Kidney (tissue), 14 donors: ENCODE measurements around the gene KRT73. TPM values are rescaled to one million over a fixed set of nuclear protein-coding genes. Genes with fewer than 3 reads are reported as not detected.

Source experiments
- DNase-seq, 5 donors: peaks; one replicate each; pipeline ENCODE4 v3.0.0-alpha.2; 2013 to 2020
- FAIRE-seq: peaks from 2 replicates; lab custom pipeline; 2012; peaks lifted over from hg19 to GRCh38; lab: Jason Lieb, UNC
- H3K27ac ChIP-seq, 2 donors: one replicate each; pipeline ENCODE4 v1.7.0; 2013; ENCODE audit warnings: low read depth in 2 of 2, low read length in 2 of 2, inconsistent platforms in 1 of 2
- H3K27me3 ChIP-seq: one replicate; pipeline ENCODE4 v1.7.1; 2013; ENCODE audit warnings: low read length, inconsistent platforms; ENCODE audit not compliant: control insufficient read depth, insufficient read depth
- H3K36me3 ChIP-seq, 3 donors: one replicate each; pipeline versions ENCODE4 v1.7.0 to v1.7.1; 2013; ENCODE audit warnings: low read length in 3 of 3, control low read depth in 1 of 3, inconsistent platforms in 1 of 3; ENCODE audit not compliant: insufficient read depth in 3 of 3, control insufficient read depth in 2 of 3
- H3K4me1 ChIP-seq, 3 donors: one replicate each; pipeline versions ENCODE4 v1.7.0 to v1.7.1; 2013; ENCODE audit warnings: low read length in 3 of 3, inconsistent platforms in 1 of 3, low read depth in 1 of 3; ENCODE audit not compliant: control insufficient read depth in 2 of 3, insufficient read depth in 2 of 3
- H3K4me3 ChIP-seq, 3 donors: one replicate each; pipeline versions ENCODE4 v1.7.0 to v1.8.1; 2013; ENCODE audit warnings: low read length in 3 of 3, control low read depth in 1 of 3, inconsistent platforms in 1 of 3
- H3K9ac ChIP-seq, 3 donors: one replicate each; pipeline versions ENCODE4 v1.7.0 to v1.7.1; 2013; ENCODE audit warnings: low read length in 3 of 3, control low read depth in 1 of 3, inconsistent platforms in 1 of 3
- H3K9me3 ChIP-seq, 3 donors: one replicate each; pipeline versions ENCODE4 v1.7.0 to v1.7.1; 2013; ENCODE audit warnings: low read length in 3 of 3, control low read depth in 1 of 3, inconsistent platforms in 1 of 3; ENCODE audit not compliant: control insufficient read depth in 2 of 3, insufficient read depth in 1 of 3
- CTCF ChIP-seq: IDR thresholded peaks from 3 replicates; pipeline ENCODE4 v1.5.1; 2012; ENCODE audit warnings: mild to moderate bottlenecking, moderate library complexity, borderline replicate concordance; ENCODE audit not compliant: insufficient read depth; ENCODE audit errors: extremely low read depth
- intact Hi-C: fragments of 100-400 bp; cut with DNase I; formaldehyde crosslinking; loops from one replicate; pipeline ENCODE4 v1.11.1; 2022
- polyA plus RNA-seq: library from polyadenylated mRNA; stranded (reverse); fragments of 350-450 nt; fragmentation: Illumina TruSeq; extraction: RNeasy Lipid Tissue Mini Kit (QIAGEN cat#74804); gene quantifications from one replicate; pipeline ENCODE4 v1.2.3, GENCODE V29; 2014; ENCODE audit warnings: low read depth, low replicate concordance; ENCODE audit not compliant: insufficient read depth
- total RNA-seq: library from RNA; stranded (reverse); fragmentation: NEBNext Ultra II Directional; extraction: Animal tissue kit (Norgen Biotek cat#: 25700); gene quantifications from one replicate; pipeline ENCODE4 v1.2.1, GENCODE V29; 2021
- donor health status: control.
- donor health status: control.
- donor health status: control.
- donor health status: control.
- donor health status: control.
- donor health status: DM: yes; HTN: yes; CAD: no.
- donor health status: Normal renal cell carcinoma (clear cell type).

Gene KRT73
- total and polyA plus RNA-seq, 2 donors from 2014 or later = not detected

DNA sequence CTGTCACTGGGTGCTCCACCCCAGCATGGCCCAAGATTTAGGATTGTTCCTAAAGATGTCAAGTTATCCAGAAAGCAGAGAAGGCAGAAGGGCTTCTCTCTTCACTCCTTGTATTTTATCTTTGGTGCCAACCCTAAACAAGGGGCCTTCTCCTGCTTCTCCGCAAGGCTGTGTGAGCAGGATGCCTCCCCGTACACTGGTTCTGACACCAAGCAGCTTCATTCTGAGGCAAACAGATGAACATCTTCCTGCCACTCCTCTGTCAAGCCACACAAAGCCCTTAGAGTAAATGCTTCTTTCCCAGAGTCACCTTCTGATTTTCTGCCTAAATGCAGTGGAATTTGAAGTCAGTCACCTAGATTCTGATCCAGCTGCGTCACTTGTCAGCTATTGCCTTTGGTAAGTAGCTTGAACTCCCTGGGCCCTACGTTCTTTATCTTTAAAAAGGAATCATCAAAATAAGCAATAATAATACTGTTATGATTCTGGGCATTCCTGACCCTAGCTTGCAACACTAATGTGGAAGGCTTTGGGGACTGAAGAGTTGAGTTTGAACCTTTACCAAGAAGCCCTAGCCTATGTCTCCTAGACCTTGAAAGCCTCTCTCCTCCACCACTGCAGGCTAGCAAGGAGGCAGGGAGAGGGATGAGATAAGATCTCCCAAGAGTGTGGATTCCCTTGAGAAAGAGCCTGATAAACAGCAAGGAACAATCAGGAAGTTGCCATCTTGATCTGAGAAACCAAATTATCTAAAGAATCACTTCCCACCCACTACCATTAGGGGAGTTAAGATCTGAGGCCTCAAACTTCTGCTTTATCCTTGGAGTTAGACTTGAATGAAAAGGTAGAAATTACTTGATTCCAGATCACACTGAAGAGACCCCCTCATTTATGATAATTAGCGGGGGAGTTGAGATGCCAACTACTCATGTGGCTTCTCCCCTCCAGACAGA is 5.7 kb downstream of the KRT73 start:
- Histone ChIP-seq H3K4me1 (no peaks in the 10 kb centered on the region), H3K36me3 (no peaks in the 10 kb centered on the region), H3K9ac (no peak overlapping the region), H3K4me3 (no peak overlapping the region), H3K27me3 (no peaks in the 10 kb centered on the region), H3K27ac (no peak overlapping the region), H3K9me3 (no peaks in the 10 kb centered on the region)
- FAIRE-seq = no peak
- intact Hi-C loops = no loop called here
- peak in 2 of 5 donors; percentile 0 to 6 for DNase-seq
- TF ChIP-seq CTCF = no peak

DNA sequence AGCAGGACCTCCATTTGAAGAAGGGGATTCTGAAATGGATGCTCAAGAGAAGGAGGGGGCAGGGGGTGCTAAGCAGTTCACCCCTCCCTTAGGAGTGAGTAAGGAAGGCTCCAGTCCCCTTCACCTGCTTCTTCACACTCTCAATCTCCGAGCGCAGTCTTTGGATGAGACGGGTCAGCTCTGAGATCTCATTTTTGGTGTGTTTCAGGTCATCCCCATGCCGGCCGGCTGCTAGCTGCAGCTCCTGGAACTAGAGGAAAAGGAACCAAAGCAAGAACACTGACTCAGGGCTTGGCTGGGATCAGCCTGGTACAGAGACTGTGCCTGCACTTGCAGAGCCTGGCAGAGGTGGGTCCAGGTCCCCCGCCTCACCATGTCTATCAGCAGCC is 7.3 kb downstream of the KRT73 start:
- no peak overlapping the region for H3K9ac ChIP-seq
- intact Hi-C loops = no loop called here
- DNase-seq (peak in 1 of 5 donors; percentile 5), FAIRE-seq (no peak)
- H3K27ac ChIP-seq = no peak overlapping the region
- H3K4me3 ChIP-seq = no peak overlapping the region
- no peaks in the 10 kb centered on the region for H3K36me3 ChIP-seq
- TF ChIP-seq CTCF = no peak
- no peaks in the 10 kb centered on the region for H3K9me3 ChIP-seq
- H3K27me3 ChIP-seq = no peaks in the 10 kb centered on the region
- no peaks in the 10 kb centered on the region for H3K4me1 ChIP-seq

DNA sequence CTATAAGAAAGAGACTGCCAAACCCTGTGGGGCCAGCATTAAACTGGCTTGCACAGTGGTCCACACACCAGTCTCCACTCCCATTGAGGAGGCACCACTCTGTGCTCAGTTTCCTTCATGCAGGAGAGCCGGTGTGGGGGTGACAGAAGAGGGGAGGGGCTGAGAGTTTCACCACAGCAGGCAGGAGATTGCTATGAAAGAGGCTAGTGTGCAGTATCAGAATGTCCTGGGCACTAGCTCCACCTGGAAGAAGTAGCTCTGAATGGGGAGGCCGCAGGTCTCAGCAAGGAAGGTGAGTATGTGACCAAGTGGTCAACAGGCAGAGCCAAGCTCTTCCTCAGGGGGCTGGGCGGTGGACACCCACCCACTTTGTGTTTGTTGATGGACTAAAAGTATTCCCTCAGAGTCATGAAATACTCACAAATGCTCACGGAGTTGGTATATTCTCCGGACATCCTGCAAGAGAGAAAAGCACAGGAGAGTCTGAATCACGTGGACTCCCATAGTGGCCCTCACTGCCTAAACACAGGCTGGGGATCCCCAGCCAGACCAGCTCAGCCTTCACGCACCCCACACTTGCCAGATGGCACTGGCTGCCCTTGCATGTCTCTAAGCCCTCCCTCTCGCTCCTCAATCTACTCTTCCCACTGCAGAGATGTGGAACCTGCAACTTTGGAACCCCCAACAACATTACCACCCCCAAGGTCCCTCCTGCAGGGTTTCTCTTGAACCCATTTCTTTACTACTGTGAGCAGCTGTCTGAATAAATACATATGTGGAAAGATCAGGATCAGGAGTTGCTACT is 9.3 kb downstream of the KRT73 start:
- intact Hi-C loops = no loop called here
- no peaks in the 10 kb centered on the region for H3K4me1 ChIP-seq
- no peak overlapping the region for H3K4me3 ChIP-seq
- FAIRE-seq = no peak
- no peak overlapping the region for H3K27ac ChIP-seq
- no peaks in the 10 kb centered on the region for H3K27me3 ChIP-seq
- TF ChIP-seq CTCF = no peak
- H3K9me3 ChIP-seq = no peaks in the 10 kb centered on the region
- H3K9ac ChIP-seq = no peak overlapping the region
- no peaks in the 10 kb centered on the region for H3K36me3 ChIP-seq
- DNase-seq = peak in 2 of 5 donors; percentile 2 to 11
